HepG2 (cell line): ENCODE measurements around the gene GRB2. TPM values are rescaled to one million over a fixed set of nuclear protein-coding genes. Genes with fewer than 3 reads are reported as not detected.
A peak's percentile ranks its signal among the peaks of the same experiment; 100 is the strongest.

ENCODE experiments used
- ELF1 ChIP-seq: sonication (generic); formaldehyde crosslinking; IDR thresholded peaks from 2 replicates; pipeline ENCODE4 v1.4.0; 2020; ENCODE audit warnings: missing genetic modification reagents
- GZF1 ChIP-seq: sonication (generic); formaldehyde crosslinking; IDR thresholded peaks from 2 replicates; pipeline ENCODE4 v1.5.1; 2020; ENCODE audit warnings: mild to moderate bottlenecking, missing genetic modification reagents
- HNRNPH1 ChIP-seq: fragments of 200-400 bp; formaldehyde crosslinking; optimal IDR thresholded peaks from 2 replicates; pipeline ENCODE3; 2017; ENCODE audit warnings: mild to moderate bottlenecking, low read depth, low read length
- KLF11 ChIP-seq: IDR thresholded peaks from 2 replicates; pipeline ENCODE4 v1.6.1; 2016; ENCODE audit warnings: missing compliant biosample characterization
- NPAS2 ChIP-seq: sonication (generic); formaldehyde crosslinking; IDR thresholded peaks from 2 replicates; pipeline ENCODE4 v1.8.0; 2022; ENCODE audit warnings: mild to moderate bottlenecking, missing genetic modification reagents, borderline replicate concordance
- PCBP1 ChIP-seq: fragments of 200-400 bp; formaldehyde crosslinking; IDR thresholded peaks from 2 replicates; pipeline ENCODE4 v1.6.1; 2017; ENCODE audit warnings: mild to moderate bottlenecking, low read depth, low read length, borderline replicate concordance
- SMAD1 ChIP-seq: sonication (generic); formaldehyde crosslinking; IDR thresholded peaks from 2 replicates; pipeline ENCODE4 v1.4.0; 2020; ENCODE audit warnings: missing genetic modification reagents, low read depth, mild to moderate bottlenecking, borderline replicate concordance
- STAT5B ChIP-seq: sonication (generic); formaldehyde crosslinking; IDR thresholded peaks from 2 replicates; pipeline ENCODE4 v1.4.0; 2020; ENCODE audit warnings: missing genetic modification reagents
- THYN1 ChIP-seq: sonication (generic); formaldehyde crosslinking; IDR thresholded peaks from 2 replicates; pipeline ENCODE4 v1.8.1; 2023; ENCODE audit warnings: low read depth, mild to moderate bottlenecking, moderate library complexity, missing genetic modification reagents, borderline replicate concordance
- TOE1 ChIP-seq: sonication (generic); formaldehyde crosslinking; IDR thresholded peaks from 2 replicates; pipeline ENCODE4 v1.4.0; 2020; ENCODE audit warnings: mild to moderate bottlenecking, missing genetic modification reagents
- YEATS2 ChIP-seq: sonication (generic); formaldehyde crosslinking; IDR thresholded peaks from 2 replicates; pipeline ENCODE4 v1.4.0; 2020; ENCODE audit warnings: missing genetic modification reagents, borderline replicate concordance
- ZBTB21 ChIP-seq: sonication (generic); formaldehyde crosslinking; IDR thresholded peaks from 2 replicates; pipeline ENCODE4 v1.4.0; 2020; ENCODE audit warnings: missing genetic modification reagents
- ZFP36L1 ChIP-seq: sonication (generic); formaldehyde crosslinking; IDR thresholded peaks from 2 replicates; pipeline ENCODE4 v1.8.0; 2022; ENCODE audit warnings: mild to moderate bottlenecking, missing genetic modification reagents, moderate library complexity
- ZFP62 ChIP-seq: sonication (generic); formaldehyde crosslinking; IDR thresholded peaks from 2 replicates; pipeline ENCODE4 v1.4.0; 2020; ENCODE audit warnings: missing genetic modification reagents
- ZKSCAN5 ChIP-seq: sonication (generic); formaldehyde crosslinking; IDR thresholded peaks from 2 replicates; pipeline ENCODE4 v1.5.1; 2020; ENCODE audit warnings: mild to moderate bottlenecking, missing genetic modification reagents
- ZMYM3 ChIP-seq: sonication (generic); formaldehyde crosslinking; IDR thresholded peaks from 2 replicates; pipeline ENCODE4 v1.5.1; 2020; ENCODE audit warnings: mild to moderate bottlenecking, missing genetic modification reagents
- ZNF17 ChIP-seq: sonication (generic); formaldehyde crosslinking; IDR thresholded peaks from 2 replicates; pipeline ENCODE4 v1.5.0; 2020; ENCODE audit warnings: mild to moderate bottlenecking, missing genetic modification reagents
- ZNF205 ChIP-seq: IDR thresholded peaks from 2 replicates; pipeline ENCODE4 v1.6.1; 2018; ENCODE audit warnings: missing biosample characterization, missing genetic modification reagents
- ZNF251 ChIP-seq: sonication (generic); formaldehyde crosslinking; IDR thresholded peaks from 2 replicates; pipeline ENCODE4 v1.9.0; 2021; ENCODE audit warnings: mild to moderate bottlenecking, missing genetic modification reagents
- ZNF383 ChIP-seq: sonication (generic); formaldehyde crosslinking; IDR thresholded peaks from 2 replicates; pipeline ENCODE4 v1.4.0; 2020; ENCODE audit warnings: missing genetic modification reagents, mild to moderate bottlenecking, borderline replicate concordance
- ZNF431 ChIP-seq: sonication (generic); formaldehyde crosslinking; IDR thresholded peaks from 2 replicates; pipeline ENCODE4 v1.9.0; 2022; ENCODE audit warnings: missing genetic modification reagents, low read depth, mild to moderate bottlenecking, borderline replicate concordance
- ZNF432 ChIP-seq: sonication (generic); formaldehyde crosslinking; IDR thresholded peaks from 2 replicates; pipeline ENCODE4 v1.5.0; 2020; ENCODE audit warnings: missing genetic modification reagents, mild to moderate bottlenecking, borderline replicate concordance
- ZNF775 ChIP-seq: sonication (generic); formaldehyde crosslinking; IDR thresholded peaks from 2 replicates; pipeline ENCODE4 v1.4.0; 2020; ENCODE audit warnings: missing genetic modification reagents, mild to moderate bottlenecking, moderate library complexity, borderline replicate concordance
- ZNF839 ChIP-seq: sonication (generic); formaldehyde crosslinking; IDR thresholded peaks from 2 replicates; pipeline ENCODE4 v1.4.0; 2020; ENCODE audit warnings: missing genetic modification reagents, mild to moderate bottlenecking, borderline replicate concordance
- ZSCAN31 ChIP-seq: sonication (generic); formaldehyde crosslinking; IDR thresholded peaks from 2 replicates; pipeline ENCODE4 v1.5.0; 2020; ENCODE audit warnings: low read depth, mild to moderate bottlenecking, missing genetic modification reagents
- polyA plus RNA-seq, 8 experiments: library from polyadenylated mRNA; depleted of rRNA in 3 of 8; stranded (reverse) in 7 of 8; unstranded in 1 of 8; fragments of >200 nt; fragmentation: Illumina TruSeq in 4 of 8; extraction: Trizol in 4 of 8; gene quantifications; 2 replicates each; pipeline versions ENCODE4 v1.2.1 to v1.2.3, GENCODE V29; 2011 to 2016; ENCODE audit warnings: low read depth in 4 of 8, missing spikeins in 1 of 8, mixed read lengths in 1 of 8; ENCODE audit not compliant: insufficient read depth in 1 of 8
- total RNA-seq, 5 experiments: library from RNA; depleted of rRNA; stranded (reverse); fragments of >200 nt; fragmentation: Illumina TruSeq; extraction: Trizol; gene quantifications; 2 replicates each; pipeline ENCODE4 v1.2.3, GENCODE V29; 2016; ENCODE audit warnings: low read depth in 1 of 5
- TF ChIP-seq, protein P1 (sequence below), 2 experiments: fragments of 450-650 bp in 1 of 2; sonication (generic) in 1 of 2; formaldehyde crosslinking; IDR thresholded peaks; 2 replicates each; pipeline versions ENCODE4 v1.5.0 to v1.8.0; 2020 to 2022; ENCODE audit warnings: mild to moderate bottlenecking in 1 of 2, missing genetic modification reagents in 1 of 2
- TF ChIP-seq, protein P2 (sequence below): IDR thresholded peaks from 2 replicates; pipeline ENCODE4 v1.6.1; 2016; ENCODE audit warnings: missing compliant biosample characterization, missing genetic modification reagents, borderline replicate concordance

Gene GRB2
- total and polyA plus RNA-seq, 2 of the 13 experiments (the other 11 are each of a cell fraction or from before 2014, with no cell fraction given) = 84.6 to 92.3 TPM

DNA sequence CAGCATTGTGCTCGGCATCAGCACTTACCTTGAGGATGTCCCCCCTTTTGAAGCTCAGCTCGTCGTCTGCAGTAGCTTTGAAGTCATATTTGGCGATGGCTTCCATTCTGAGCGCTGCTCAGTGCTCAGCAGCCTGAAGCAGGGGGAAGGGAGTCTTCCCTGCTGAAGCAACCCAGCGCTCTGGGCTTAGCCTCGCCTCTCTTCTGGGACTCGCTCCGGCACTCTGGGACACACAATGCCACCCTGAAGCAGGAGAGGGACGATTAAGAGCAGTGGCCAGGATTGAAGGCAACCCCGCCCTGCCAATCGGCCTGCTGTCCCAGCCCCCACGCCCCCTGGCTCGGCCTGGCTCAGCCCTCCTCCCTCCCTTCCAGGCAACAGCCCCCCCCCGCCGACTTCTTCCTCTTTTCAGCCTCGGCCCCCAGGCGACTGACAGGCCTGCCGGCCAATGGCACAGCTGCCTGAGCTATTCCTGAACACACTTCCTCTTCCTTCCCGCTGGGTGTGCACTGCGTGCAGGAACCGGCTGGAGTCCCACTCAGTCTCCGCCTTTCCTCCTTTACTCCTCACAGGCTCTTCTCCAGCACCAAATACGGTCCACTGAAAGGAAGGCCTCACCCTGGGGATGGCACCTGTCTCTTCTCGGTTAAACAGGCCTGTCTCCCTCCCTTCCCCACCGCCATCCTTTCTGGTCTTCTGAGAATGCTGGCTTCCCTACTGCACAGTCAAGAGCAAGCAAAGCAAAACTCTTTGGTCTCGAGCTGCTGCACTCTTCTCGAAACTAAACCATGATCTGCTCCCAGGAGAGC is 11.8 kb downstream of the GRB2 start (continued):
- TF ChIP-seq NPAS2 = no peak
- TF ChIP-seq ZKSCAN5 (CRISPR knock-in tag) = no peak
- TF ChIP-seq ZNF383 = no peak
- TF ChIP-seq PCBP1 = 0 out of 2 replicates have a peak, but pooled peaks have one; percentile 23
- TF ChIP-seq TOE1 (CRISPR knock-in tag) = no peak
- TF ChIP-seq ZNF17 (CRISPR knock-in tag) = 0 out of 2 replicates have a peak, but pooled peaks have one; percentile 64
- no peak for TF ChIP-seq ZFP62 (CRISPR knock-in tag)
- 0 out of 2 replicates have a peak, but pooled peaks have one; percentile 69 for TF ChIP-seq ZFP36L1 (CRISPR knock-in tag)
- no peak for TF ChIP-seq ZSCAN31 (CRISPR knock-in tag)
- TF ChIP-seq SMAD1 = no peak
- TF ChIP-seq YEATS2 = peak; percentile 88
- no peak for TF ChIP-seq ZBTB21 (CRISPR knock-in tag)
- TF ChIP-seq ZNF205 (CRISPR knock-in tag) = no peak
- 0 out of 2 replicates have a peak, but pooled peaks have one; percentile 37 for TF ChIP-seq ZNF775 (CRISPR knock-in tag)
- peak; percentile 80; the same call in 1 of the 2 replicates for TF ChIP-seq GZF1 (CRISPR knock-in tag)
- no peak for TF ChIP-seq ZNF432 (CRISPR knock-in tag)
- TF ChIP-seq, protein P1, sequence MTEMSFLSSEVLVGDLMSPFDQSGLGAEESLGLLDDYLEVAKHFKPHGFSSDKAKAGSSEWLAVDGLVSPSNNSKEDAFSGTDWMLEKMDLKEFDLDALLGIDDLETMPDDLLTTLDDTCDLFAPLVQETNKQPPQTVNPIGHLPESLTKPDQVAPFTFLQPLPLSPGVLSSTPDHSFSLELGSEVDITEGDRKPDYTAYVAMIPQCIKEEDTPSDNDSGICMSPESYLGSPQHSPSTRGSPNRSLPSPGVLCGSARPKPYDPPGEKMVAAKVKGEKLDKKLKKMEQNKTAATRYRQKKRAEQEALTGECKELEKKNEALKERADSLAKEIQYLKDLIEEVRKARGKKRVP (CRISPR knock-in tag; IDR thresholded peaks at IDR 0.05) = peak in 1 of 2 experiments; percentile 37; a peak in 1 of 4 replicates
- TF ChIP-seq ELF1 (CRISPR knock-in tag) = peak; percentile 92
- TF ChIP-seq ZNF839 (CRISPR knock-in tag) = no peak
- TF ChIP-seq THYN1 = no peak
- no peak for TF ChIP-seq ZNF431 (CRISPR knock-in tag)
- no peak for TF ChIP-seq STAT5B (CRISPR knock-in tag)
- no peak for TF ChIP-seq HNRNPH1
- peak; percentile 86; the same call in 1 of the 2 replicates for TF ChIP-seq ZNF251 (CRISPR knock-in tag)
- no peak; the same call in none of the 2 replicates for TF ChIP-seq ZMYM3
- TF ChIP-seq KLF11 = peak; percentile 89; the same call in 1 of the 2 replicates
- TF ChIP-seq, protein P2, sequence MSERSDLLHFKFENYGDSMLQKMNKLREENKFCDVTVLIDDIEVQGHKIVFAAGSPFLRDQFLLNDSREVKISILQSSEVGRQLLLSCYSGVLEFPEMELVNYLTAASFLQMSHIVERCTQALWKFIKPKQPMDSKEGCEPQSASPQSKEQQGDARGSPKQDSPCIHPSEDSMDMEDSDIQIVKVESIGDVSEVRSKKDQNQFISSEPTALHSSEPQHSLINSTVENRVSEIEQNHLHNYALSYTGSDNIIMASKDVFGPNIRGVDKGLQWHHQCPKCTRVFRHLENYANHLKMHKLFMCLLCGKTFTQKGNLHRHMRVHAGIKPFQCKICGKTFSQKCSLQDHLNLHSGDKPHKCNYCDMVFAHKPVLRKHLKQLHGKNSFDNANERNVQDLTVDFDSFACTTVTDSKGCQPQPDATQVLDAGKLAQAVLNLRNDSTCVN (CRISPR knock-in tag) = peak; percentile 48
